K562 (cell line): ENCODE data around the gene SLC7A14. TPM values are rescaled to one million over a fixed set of nuclear protein-coding genes. Genes with fewer than 3 reads are reported as not detected.

Source experiments
- ATAC-seq: fragments of 200-7000 bp; cut with Tn5 transposase; 3 replicates; pipeline ENCODE4 v1.9.1; 2020; ENCODE audit warnings: moderate library complexity
- BruUV-seq: library from RNA; stranded (reverse); fragments of 400-500 nt; replicated peaks from 2 replicates; lab custom pipeline; 2021; lab: Mats Ljungman, UMichigan
- CTCF ChIA-PET: fragments of 300-600 bp; formaldehyde crosslinking; extraction: SDS; loops from one replicate; lab custom pipeline; 2021; ENCODE audit warnings: low intra/inter-chr PET ratio; lab: Yijun Ruan, JAX
- POLR2A ChIA-PET: fragments of 300-600, 350-650 bp; sonication (Branson Sonifier 250); formaldehyde crosslinking; extraction: SDS; loops from one replicate; lab custom pipeline; 2021; ENCODE audit warnings: antibody characterized with exemption, inconsistent platforms; lab: Yijun Ruan, JAX
- DNase-seq, 4 experiments: peaks; one replicate each; pipeline versions ENCODE4 v3.0.0 to v3.0.0-alpha.2; 2011 to 2018; ENCODE audit warnings: low spot score in 3 of 4, mixed read lengths in 3 of 4; ENCODE audit errors: extremely low read depth in 1 of 4
- FAIRE-seq: peaks from 2 replicates; lab custom pipeline; 2011; peaks lifted over from hg19 to GRCh38; lab: Jason Lieb, UNC
- H2AFZ ChIP-seq: 2 replicates; pipeline ENCODE4 v1.6.0; 2011; ENCODE audit warnings: low read depth, low read length, control low read depth, inconsistent platforms
- H3K27ac ChIP-seq: fragments of 200-600 bp; 3 replicates; pipeline ENCODE4 v1.8.0; 2011; ENCODE audit warnings: low read depth, mild to moderate bottlenecking, control low read depth, inconsistent platforms, low read length, moderate library complexity, mixed read lengths; ENCODE audit errors: extremely low read depth
- H3K27me3 ChIP-seq, 2 experiments: fragments of 300-600 bp in 1 of 2; 2 replicates in 1 of 2; 3 replicates in 1 of 2; pipeline versions ENCODE4 v1.6.0 to v1.8.0; 2011; ENCODE audit warnings: inconsistent platforms in 2 of 2, low read length in 2 of 2, mild to moderate bottlenecking in 1 of 2, mixed read lengths in 1 of 2, moderate library complexity in 1 of 2; ENCODE audit not compliant: control insufficient read depth in 2 of 2, insufficient read depth in 2 of 2
- H3K36me3 ChIP-seq: fragments of 300-600 bp; 3 replicates; pipeline ENCODE4 v1.8.0; 2011; ENCODE audit warnings: mild to moderate bottlenecking, low read length, inconsistent platforms; ENCODE audit not compliant: control insufficient read depth, insufficient read depth
- H3K4me1 ChIP-seq, 2 experiments: fragments of 200-600 bp in 1 of 2; replicated peaks in 1 of 2; 2 replicates in 1 of 2; 3 replicates in 1 of 2; pipeline versions ENCODE4 v1.5.1 to v1.8.0; 2011; ENCODE audit warnings: inconsistent platforms in 2 of 2, low read length in 2 of 2, mild to moderate bottlenecking in 1 of 2, mixed read lengths in 1 of 2, moderate library complexity in 1 of 2; ENCODE audit not compliant: control insufficient read depth in 2 of 2, insufficient read depth in 2 of 2
- H3K4me2 ChIP-seq: 2 replicates; pipeline ENCODE4 v1.6.1; 2011; ENCODE audit warnings: low read length, control low read depth, inconsistent platforms, mixed read lengths; ENCODE audit not compliant: insufficient read depth
- H3K4me3 ChIP-seq: fragments of 200-600 bp; sonication (generic), shearing (Covaris generic); 2 replicates; pipeline ENCODE4 v1.5.1; 2016; ENCODE audit warnings: control low read depth, inconsistent platforms
- H3K79me2 ChIP-seq: fragments of 200-600 bp; 3 replicates; pipeline ENCODE4 v1.8.0; 2011; ENCODE audit warnings: low read length, inconsistent platforms; ENCODE audit not compliant: control insufficient read depth, insufficient read depth
- H3K9ac ChIP-seq, 2 experiments: 2 replicates each; pipeline versions ENCODE4 v1.6.0 to v1.6.1; 2011; ENCODE audit warnings: low read depth in 2 of 2, low read length in 2 of 2, control low read depth in 1 of 2, inconsistent platforms in 1 of 2, mild to moderate bottlenecking in 1 of 2, mixed read lengths in 1 of 2; ENCODE audit not compliant: insufficient read depth in 1 of 2
- H3K9me1 ChIP-seq: one replicate; pipeline ENCODE4 v1.6.0; 2011; ENCODE audit warnings: inconsistent platforms, mild to moderate bottlenecking, low read length, moderate library complexity; ENCODE audit not compliant: control insufficient read depth, insufficient read depth
- H3K9me3 ChIP-seq: replicated peaks from 2 replicates; pipeline ENCODE4 v1.5.1; 2011; ENCODE audit warnings: low read depth, low read length, inconsistent platforms; ENCODE audit not compliant: control insufficient read depth, insufficient read depth
- H4K20me1 ChIP-seq: replicated peaks from 2 replicates; pipeline ENCODE4 v1.6.1; 2011; ENCODE audit warnings: low read length, inconsistent platforms, mixed read lengths; ENCODE audit not compliant: control insufficient read depth, insufficient read depth
- MBD2 ChIP-seq: sonication (generic); IDR thresholded peaks from 2 replicates; pipeline ENCODE4 v1.6.1; 2016; ENCODE audit warnings: low read depth, borderline replicate concordance
- PCBP1 ChIP-seq: fragments of 200-400 bp; formaldehyde crosslinking; IDR thresholded peaks from 2 replicates; pipeline ENCODE4 v1.6.1; 2018; ENCODE audit warnings: mild to moderate bottlenecking, low read depth, low read length; ENCODE audit not compliant: poor library complexity, severe bottlenecking
- WGBS: fragments of 100-300 bp; shearing (Covaris generic); methylation state at CpG from one replicate; pipeline ENCODE4 v1.1.6; 2016; ENCODE audit warnings: low coverage, mixed read lengths; ENCODE audit not compliant: insufficient coverage; ENCODE audit errors: missing lambda C conversion rate; 5-methylcytosine and 5-hydroxymethylcytosine counted together
- in situ Hi-C: fragments of 300-500 bp; cut with MboI; formaldehyde crosslinking; loops from 4 replicates; pipeline ENCODE4 v1.15.0; 2018; ENCODE audit warnings: inconsistent platforms, mixed read lengths
- intact Hi-C: fragments of 100-400 bp; cut with micrococcal nuclease; formaldehyde crosslinking; loops from 2 replicates; pipeline ENCODE4 v1.14.2; 2022
- polyA plus RNA-seq, 8 experiments: library from polyadenylated mRNA; depleted of rRNA in 4 of 8; stranded (reverse) in 5 of 8; unstranded in 3 of 8; fragments of >200 nt; fragmentation: Nextera tagmentation in 2 of 8; fragmentation: Illumina TruSeq in 1 of 8; extraction: Ambion mirVana in 2 of 8; extraction: Trizol in 1 of 8; gene quantifications; 2 replicates each; pipeline versions ENCODE4 v1.2.1 to v1.2.3, GENCODE V29; 2011 to 2014; ENCODE audit warnings: inconsistent platforms in 1 of 8, missing spikeins in 1 of 8
- total RNA-seq, 7 experiments: library from RNA; depleted of rRNA in 6 of 7; stranded (reverse); fragments of >200 nt in 6 of 7; fragmentation: Illumina TruSeq in 2 of 7; extraction: Trizol in 2 of 7; gene quantifications; 2 replicates each; pipeline versions ENCODE4 v1.2.1 to v1.2.3, GENCODE V29; 2011 to 2021; ENCODE audit warnings: low replicate concordance in 1 of 7
- TF ChIP-seq, protein P1 (sequence below): sonication (generic); formaldehyde crosslinking; IDR thresholded peaks from 2 replicates; pipeline ENCODE4 v1.8.0; 2022; ENCODE audit warnings: missing genetic modification reagents, mild to moderate bottlenecking, moderate library complexity, borderline replicate concordance
- TF ChIP-seq, protein P2 (sequence below), 2 experiments: fragments of 200-800 bp in 1 of 2; sonication (Bioruptor generic) in 1 of 2; sonication (generic) in 1 of 2; formaldehyde crosslinking in 1 of 2; IDR thresholded peaks in 1 of 2; conservative IDR thresholded peaks in 1 of 2; 2 replicates each; pipeline versions ENCODE4 v1.5.0 to v1.6.1; 2016 to 2020; ENCODE audit warnings: missing compliant biosample characterization in 1 of 2, missing genetic modification characterization in 1 of 2, missing genetic modification reagents in 1 of 2

Gene SLC7A14
- total and polyA plus RNA-seq, 9 of the 15 experiments (the other 6 are each of a cell fraction or from before 2014, with no cell fraction given): not detected

DNA sequence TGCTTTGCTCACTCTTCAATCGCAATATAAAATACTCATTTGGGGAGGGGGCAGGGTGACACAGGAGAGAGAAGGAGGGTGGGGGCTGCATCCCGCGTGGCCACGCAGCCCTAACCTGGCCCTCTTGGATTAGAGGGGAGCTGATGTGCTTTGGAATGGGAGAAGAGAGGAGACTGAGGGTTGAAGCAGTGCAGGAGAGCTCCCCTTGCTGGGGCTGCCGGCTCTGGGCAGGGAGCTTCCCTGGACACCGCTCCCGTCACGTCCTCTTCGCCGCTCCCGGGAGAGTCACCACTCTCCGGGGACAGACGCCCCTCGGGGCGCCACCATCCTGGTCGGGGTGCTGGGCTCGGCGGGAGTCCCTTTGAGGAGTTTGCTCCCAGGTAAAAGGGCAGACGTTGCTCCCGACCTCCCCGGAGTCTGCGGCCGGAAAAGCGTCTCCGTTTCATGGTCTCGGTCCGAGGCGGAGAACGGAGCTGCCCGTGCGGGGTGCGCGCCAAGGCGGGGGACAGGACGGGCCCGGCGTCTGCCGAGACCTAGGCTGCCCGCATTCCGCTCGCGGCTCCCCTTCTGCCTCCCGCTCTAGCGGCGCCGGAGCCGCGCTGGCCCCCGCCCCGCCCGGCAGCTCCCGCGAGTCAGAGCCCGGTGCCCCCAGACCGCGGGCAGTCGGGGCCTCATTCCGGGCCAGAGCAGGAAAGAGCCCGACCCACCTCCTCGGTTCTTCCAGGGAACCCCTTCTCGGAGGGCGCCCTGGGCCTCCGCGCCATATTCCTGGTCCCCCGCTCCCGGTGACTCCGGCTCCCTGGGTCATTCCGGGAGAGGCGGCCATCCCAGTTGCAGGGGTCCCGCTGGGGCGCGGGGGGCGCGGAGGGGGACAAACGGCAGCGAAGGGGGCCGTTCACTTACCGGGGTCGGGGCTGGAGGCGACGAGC is 603 bp downstream of the SLC7A14 start:
- in situ Hi-C loops: no loop called here
- WGBS: 48% methylated on average over 29 of the region's 81 CpGs
- no peaks in the 10 kb centered on the region for H4K20me1 ChIP-seq
- H3K9me3 ChIP-seq: no peaks in the 10 kb centered on the region
- no peaks in the 10 kb centered on the region for H3K79me2 ChIP-seq
- no TSS peak for BruUV-seq
- H3K4me1 ChIP-seq: peaks cover 0 to 16% of the 10 kb centered on the region in 2 experiments; a peak in 2 of 5 replicates
- ATAC-seq (no peak), DNase-seq (no peak), FAIRE-seq (no peak)
- H3K9me1 ChIP-seq: no peaks in the 10 kb centered on the region
- no peak overlapping the region for H3K27ac ChIP-seq
- TF ChIP-seq PCBP1: no peak
- TF ChIP-seq, protein P1, sequence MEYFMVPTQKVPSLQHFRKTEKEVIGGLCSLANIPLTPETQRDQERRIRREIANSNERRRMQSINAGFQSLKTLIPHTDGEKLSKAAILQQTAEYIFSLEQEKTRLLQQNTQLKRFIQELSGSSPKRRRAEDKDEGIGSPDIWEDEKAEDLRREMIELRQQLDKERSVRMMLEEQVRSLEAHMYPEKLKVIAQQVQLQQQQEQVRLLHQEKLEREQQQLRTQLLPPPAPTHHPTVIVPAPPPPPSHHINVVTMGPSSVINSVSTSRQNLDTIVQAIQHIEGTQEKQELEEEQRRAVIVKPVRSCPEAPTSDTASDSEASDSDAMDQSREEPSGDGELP (CRISPR knock-in tag): 0 out of 2 replicates have a peak, but pooled peaks have one; percentile 4
- TF ChIP-seq, protein P2, sequence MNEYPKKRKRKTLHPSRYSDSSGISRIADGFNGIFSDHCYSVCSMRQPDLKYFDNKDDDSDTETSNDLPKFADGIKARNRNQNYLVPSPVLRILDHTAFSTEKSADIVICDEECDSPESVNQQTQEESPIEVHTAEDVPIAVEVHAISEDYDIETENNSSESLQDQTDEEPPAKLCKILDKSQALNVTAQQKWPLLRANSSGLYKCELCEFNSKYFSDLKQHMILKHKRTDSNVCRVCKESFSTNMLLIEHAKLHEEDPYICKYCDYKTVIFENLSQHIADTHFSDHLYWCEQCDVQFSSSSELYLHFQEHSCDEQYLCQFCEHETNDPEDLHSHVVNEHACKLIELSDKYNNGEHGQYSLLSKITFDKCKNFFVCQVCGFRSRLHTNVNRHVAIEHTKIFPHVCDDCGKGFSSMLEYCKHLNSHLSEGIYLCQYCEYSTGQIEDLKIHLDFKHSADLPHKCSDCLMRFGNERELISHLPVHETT (CRISPR knock-in tag; conservative IDR thresholded peaks at IDR 0.05 in 1 of 2, IDR thresholded peaks at IDR 0.05 in 1 of 2): no peak
- TF ChIP-seq MBD2: no peak
- H3K36me3 ChIP-seq: no peaks in the 10 kb centered on the region
- no peak overlapping the region for H3K4me3 ChIP-seq
- no peak overlapping the region for H3K4me2 ChIP-seq
- no peak overlapping the region for H3K9ac ChIP-seq
- no peaks in the 10 kb centered on the region; a peak in 1 of 5 replicates for H3K27me3 ChIP-seq
- H2AFZ ChIP-seq: no peak overlapping the region
- POLR2A ChIA-PET: interaction anchor here (0.5 to 2.5 kb wide), 7 partner anchors 8 to 54 kb away, joined by 3 to 10 read pairs (median 4); no protein-coding TSS in a partner anchor
- CTCF ChIA-PET: no interaction called here
- intact Hi-C loops: no loop called here
